Stimulated activated CD4-positive, alpha-beta T cell treated with anti-CD3 and anti-CD28 coated beads, Interleukin-1b, Interleukin-23, amount 100 ng/mL, for 1 hour (primary cell): Measurements from ENCODE around the gene PRR5L.
"Not testable (repeated sequence)": the region's sequence is repeated elsewhere in the genome, so short reads cannot be mapped to it uniquely, and the experiment has no call there.

Experiments
- DNase-seq, 2 donors: peaks; one replicate each; pipeline ENCODE4 v3.0.0-alpha.2; 2020; ENCODE audit warnings: low read depth in 2 of 2

The PRR5L gene

GRCh38 chr11:36498721-36499120 is 202.6 kb downstream of the PRR5L start:
- DNase-seq, result no peak

GRCh38 chr11:36499315-36499714 is 203.2 kb downstream of the PRR5L start:
- no peak for DNase-seq

- no peak for DNase-seq
Measured at GRCh38 chr11:36500315-36500721, 204.2 kb downstream of the PRR5L start.

DNA sequence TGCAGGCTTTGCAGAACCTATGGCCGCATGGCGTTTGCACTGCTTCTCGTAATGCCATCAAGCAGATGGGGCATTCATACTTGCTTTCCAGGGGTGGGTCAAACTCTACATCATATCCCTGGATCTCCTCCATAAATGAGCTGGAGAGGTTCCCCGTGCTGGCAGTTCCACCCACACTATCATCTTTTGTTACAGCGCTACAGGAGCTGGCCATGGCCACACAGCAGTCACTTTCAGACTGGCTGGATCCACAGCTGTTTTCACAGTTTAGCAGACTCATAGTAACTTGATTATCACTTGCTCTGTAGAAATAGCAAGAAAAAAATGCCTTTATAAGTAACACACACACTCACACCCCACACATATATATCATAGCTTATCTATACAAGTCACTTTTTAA is 205.1 kb downstream of the PRR5L start:
- DNase-seq, result no peak

DNA sequence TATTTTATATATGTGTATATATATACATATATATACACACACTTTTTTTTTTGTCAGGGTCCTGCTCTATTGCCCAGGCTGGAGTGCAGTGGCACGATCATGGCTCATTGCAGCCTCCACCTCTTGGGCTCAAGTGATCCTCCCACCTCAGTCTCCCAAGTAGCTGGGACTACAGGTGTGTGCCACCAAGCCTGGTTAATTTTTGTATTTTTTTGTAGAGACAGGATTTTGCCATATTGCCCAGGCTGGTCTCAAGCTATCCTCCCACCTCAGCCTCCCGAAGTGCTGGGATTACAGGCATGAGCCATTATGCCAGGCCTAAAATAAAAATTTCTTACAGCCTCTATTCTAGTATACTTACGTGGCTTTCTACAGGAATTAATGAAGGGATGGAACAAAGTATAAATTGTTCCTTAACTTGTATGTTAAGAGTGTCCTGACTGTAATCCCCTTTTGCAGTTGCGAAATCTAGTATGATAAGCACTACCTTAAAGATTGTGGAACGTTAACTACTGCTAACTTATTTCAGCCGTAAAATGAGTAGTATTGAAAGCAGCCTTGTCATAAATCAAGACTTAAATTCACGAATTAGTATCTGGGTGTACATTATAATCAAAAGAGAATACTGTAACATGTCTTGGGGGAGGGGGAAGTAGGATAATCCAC is 211.9 kb downstream of the PRR5L start:
- no peak for DNase-seq

DNA sequence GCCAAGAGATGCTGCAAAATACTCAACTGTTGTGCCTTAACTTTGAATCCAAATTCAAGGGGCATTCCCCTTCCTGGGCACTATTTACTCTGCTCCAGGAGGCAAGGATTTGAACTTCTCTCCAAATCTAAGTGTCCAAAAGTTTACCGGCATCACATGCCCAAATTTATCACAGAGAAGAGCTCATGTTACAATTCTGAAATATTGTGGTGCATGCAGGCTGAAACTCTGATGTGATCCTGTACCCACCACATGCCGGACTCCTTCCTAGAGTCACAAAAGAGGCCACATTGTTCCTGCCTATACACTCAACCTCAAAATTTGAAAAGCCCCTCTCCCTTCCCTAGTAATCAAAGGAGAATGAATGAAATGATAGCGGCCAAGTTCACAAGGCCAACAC is 212.7 kb downstream of the PRR5L start:
- DNase-seq, result no peak

- no peak for DNase-seq
Measured at GRCh38 chr11:36509201-36509639, 213.1 kb downstream of the PRR5L start.

- DNase-seq, result peak; percentile 74 to 88
Measured at GRCh38 chr11:36509694-36510593, 213.9 kb downstream of the PRR5L start, which contains the start of gene TRAF6. Gene TRAF6 (minus strand): TSS chr11:36510272. CDS start chr11:36501515, 8,757 bp downstream.

DNA sequence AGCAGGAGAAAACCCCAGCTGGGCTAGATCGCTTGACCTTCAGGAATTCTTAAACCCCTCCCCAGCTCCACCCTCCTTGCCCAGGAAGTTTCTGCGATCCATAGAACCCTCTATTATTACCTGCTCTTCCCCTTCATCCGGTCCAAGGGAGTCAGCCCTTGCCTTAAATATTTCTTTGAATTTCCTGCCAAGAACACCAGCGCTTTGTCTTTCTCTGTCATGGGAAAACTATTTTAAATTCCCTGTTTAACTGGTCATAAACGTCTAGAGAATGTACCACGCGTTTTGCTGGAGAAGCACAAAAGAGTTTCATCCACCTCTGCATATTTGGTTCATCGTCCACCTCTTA is 214.5 kb downstream of the PRR5L start:
- no peak for DNase-seq

DNA sequence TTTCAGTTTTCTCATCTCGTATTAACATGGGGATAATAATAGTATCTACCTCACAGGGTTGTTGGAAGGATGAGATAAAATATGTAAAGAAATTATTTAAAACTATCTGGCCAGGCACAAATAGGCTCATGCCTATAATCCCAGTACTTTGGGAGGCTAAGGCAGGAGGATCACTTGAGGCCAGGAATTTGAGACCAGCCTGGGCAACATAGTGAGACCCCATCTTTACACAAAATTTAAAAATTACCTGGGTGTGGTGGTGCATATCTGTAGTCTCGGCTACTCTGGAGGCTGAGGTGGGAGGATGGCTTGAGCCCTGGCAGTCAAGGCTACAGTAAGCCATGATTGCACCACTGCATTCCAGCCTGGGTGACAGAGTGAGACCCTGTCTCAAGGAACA is 215.0 kb downstream of the PRR5L start:
- not testable (repeated sequence) for DNase-seq

- no peak for DNase-seq
Measured at GRCh38 chr11:36512016-36512415, 215.9 kb downstream of the PRR5L start.

GRCh38 chr11:36513965-36514364 is 217.9 kb downstream of the PRR5L start:
- no peak for DNase-seq
